K562 (cell line): ENCODE data around the gene LRRC10B. TPM values are rescaled to one million over a fixed set of nuclear protein-coding genes. Genes with fewer than 3 reads are reported as not detected.
A peak's percentile ranks its signal among the peaks of the same experiment; 100 is the strongest.

ENCODE experiments used
- ATAC-seq: fragments of 200-7000 bp; cut with Tn5 transposase; 3 replicates; pipeline ENCODE4 v1.9.1; 2020; ENCODE audit warnings: moderate library complexity
- BruUV-seq: library from RNA; stranded (reverse); fragments of 400-500 nt; replicated peaks from 2 replicates; lab custom pipeline; 2021; lab: Mats Ljungman, UMichigan
- CTCF ChIA-PET: fragments of 300-600 bp; formaldehyde crosslinking; extraction: SDS; loops from one replicate; lab custom pipeline; 2021; ENCODE audit warnings: low intra/inter-chr PET ratio; lab: Yijun Ruan, JAX
- POLR2A ChIA-PET: fragments of 300-600, 350-650 bp; sonication (Branson Sonifier 250); formaldehyde crosslinking; extraction: SDS; loops from one replicate; lab custom pipeline; 2021; ENCODE audit warnings: antibody characterized with exemption, inconsistent platforms; lab: Yijun Ruan, JAX
- DNase-seq, 4 experiments: peaks; one replicate each; pipeline versions ENCODE4 v3.0.0 to v3.0.0-alpha.2; 2011 to 2018; ENCODE audit warnings: low spot score in 3 of 4, mixed read lengths in 3 of 4; ENCODE audit errors: extremely low read depth in 1 of 4
- FAIRE-seq: peaks from 2 replicates; lab custom pipeline; 2011; peaks lifted over from hg19 to GRCh38; lab: Jason Lieb, UNC
- H2AFZ ChIP-seq: 2 replicates; pipeline ENCODE4 v1.6.0; 2011; ENCODE audit warnings: low read depth, low read length, control low read depth, inconsistent platforms
- H3K27ac ChIP-seq: fragments of 200-600 bp; 3 replicates; pipeline ENCODE4 v1.8.0; 2011; ENCODE audit warnings: low read depth, mild to moderate bottlenecking, control low read depth, inconsistent platforms, low read length, moderate library complexity, mixed read lengths; ENCODE audit errors: extremely low read depth
- H3K27me3 ChIP-seq, 2 experiments: fragments of 300-600 bp in 1 of 2; 2 replicates in 1 of 2; 3 replicates in 1 of 2; pipeline versions ENCODE4 v1.6.0 to v1.8.0; 2011; ENCODE audit warnings: inconsistent platforms in 2 of 2, low read length in 2 of 2, mild to moderate bottlenecking in 1 of 2, mixed read lengths in 1 of 2, moderate library complexity in 1 of 2; ENCODE audit not compliant: control insufficient read depth in 2 of 2, insufficient read depth in 2 of 2
- H3K36me3 ChIP-seq: fragments of 300-600 bp; 3 replicates; pipeline ENCODE4 v1.8.0; 2011; ENCODE audit warnings: mild to moderate bottlenecking, low read length, inconsistent platforms; ENCODE audit not compliant: control insufficient read depth, insufficient read depth
- H3K4me1 ChIP-seq, 2 experiments: fragments of 200-600 bp in 1 of 2; replicated peaks in 1 of 2; 2 replicates in 1 of 2; 3 replicates in 1 of 2; pipeline versions ENCODE4 v1.5.1 to v1.8.0; 2011; ENCODE audit warnings: inconsistent platforms in 2 of 2, low read length in 2 of 2, mild to moderate bottlenecking in 1 of 2, mixed read lengths in 1 of 2, moderate library complexity in 1 of 2; ENCODE audit not compliant: control insufficient read depth in 2 of 2, insufficient read depth in 2 of 2
- H3K4me2 ChIP-seq: 2 replicates; pipeline ENCODE4 v1.6.1; 2011; ENCODE audit warnings: low read length, control low read depth, inconsistent platforms, mixed read lengths; ENCODE audit not compliant: insufficient read depth
- H3K4me3 ChIP-seq: fragments of 200-600 bp; sonication (generic), shearing (Covaris generic); 2 replicates; pipeline ENCODE4 v1.5.1; 2016; ENCODE audit warnings: control low read depth, inconsistent platforms
- H3K79me2 ChIP-seq: fragments of 200-600 bp; 3 replicates; pipeline ENCODE4 v1.8.0; 2011; ENCODE audit warnings: low read length, inconsistent platforms; ENCODE audit not compliant: control insufficient read depth, insufficient read depth
- H3K9ac ChIP-seq, 2 experiments: 2 replicates each; pipeline versions ENCODE4 v1.6.0 to v1.6.1; 2011; ENCODE audit warnings: low read depth in 2 of 2, low read length in 2 of 2, control low read depth in 1 of 2, inconsistent platforms in 1 of 2, mild to moderate bottlenecking in 1 of 2, mixed read lengths in 1 of 2; ENCODE audit not compliant: insufficient read depth in 1 of 2
- H3K9me1 ChIP-seq: one replicate; pipeline ENCODE4 v1.6.0; 2011; ENCODE audit warnings: inconsistent platforms, mild to moderate bottlenecking, low read length, moderate library complexity; ENCODE audit not compliant: control insufficient read depth, insufficient read depth
- H3K9me3 ChIP-seq: replicated peaks from 2 replicates; pipeline ENCODE4 v1.5.1; 2011; ENCODE audit warnings: low read depth, low read length, inconsistent platforms; ENCODE audit not compliant: control insufficient read depth, insufficient read depth
- H4K20me1 ChIP-seq: replicated peaks from 2 replicates; pipeline ENCODE4 v1.6.1; 2011; ENCODE audit warnings: low read length, inconsistent platforms, mixed read lengths; ENCODE audit not compliant: control insufficient read depth, insufficient read depth
- DPF2 ChIP-seq: fragments of 450-650 bp; IDR thresholded peaks from 2 replicates; pipeline ENCODE4 v1.6.1; 2016
- EGR1 ChIP-seq: fragments of 450-650 bp; conservative IDR thresholded peaks from 2 replicates; pipeline ENCODE4 v1.6.1; 2017; ENCODE audit warnings: mild to moderate bottlenecking
- WGBS: fragments of 100-300 bp; shearing (Covaris generic); methylation state at CpG from one replicate; pipeline ENCODE4 v1.1.6; 2016; ENCODE audit warnings: low coverage, mixed read lengths; ENCODE audit not compliant: insufficient coverage; ENCODE audit errors: missing lambda C conversion rate; 5-methylcytosine and 5-hydroxymethylcytosine counted together
- in situ Hi-C: fragments of 300-500 bp; cut with MboI; formaldehyde crosslinking; loops from 4 replicates; pipeline ENCODE4 v1.15.0; 2018; ENCODE audit warnings: inconsistent platforms, mixed read lengths
- intact Hi-C: fragments of 100-400 bp; cut with micrococcal nuclease; formaldehyde crosslinking; loops from 2 replicates; pipeline ENCODE4 v1.14.2; 2022
- polyA plus RNA-seq, 8 experiments: library from polyadenylated mRNA; depleted of rRNA in 4 of 8; stranded (reverse) in 5 of 8; unstranded in 3 of 8; fragments of >200 nt; fragmentation: Nextera tagmentation in 2 of 8; fragmentation: Illumina TruSeq in 1 of 8; extraction: Ambion mirVana in 2 of 8; extraction: Trizol in 1 of 8; gene quantifications; 2 replicates each; pipeline versions ENCODE4 v1.2.1 to v1.2.3, GENCODE V29; 2011 to 2014; ENCODE audit warnings: inconsistent platforms in 1 of 8, missing spikeins in 1 of 8
- total RNA-seq, 7 experiments: library from RNA; depleted of rRNA in 6 of 7; stranded (reverse); fragments of >200 nt in 6 of 7; fragmentation: Illumina TruSeq in 2 of 7; extraction: Trizol in 2 of 7; gene quantifications; 2 replicates each; pipeline versions ENCODE4 v1.2.1 to v1.2.3, GENCODE V29; 2011 to 2021; ENCODE audit warnings: low replicate concordance in 1 of 7

The LRRC10B gene
- total and polyA plus RNA-seq, 9 of the 15 experiments (the other 6 are each of a cell fraction or from before 2014, with no cell fraction given), result 0.11 TPM; not detected in 8

DNA sequence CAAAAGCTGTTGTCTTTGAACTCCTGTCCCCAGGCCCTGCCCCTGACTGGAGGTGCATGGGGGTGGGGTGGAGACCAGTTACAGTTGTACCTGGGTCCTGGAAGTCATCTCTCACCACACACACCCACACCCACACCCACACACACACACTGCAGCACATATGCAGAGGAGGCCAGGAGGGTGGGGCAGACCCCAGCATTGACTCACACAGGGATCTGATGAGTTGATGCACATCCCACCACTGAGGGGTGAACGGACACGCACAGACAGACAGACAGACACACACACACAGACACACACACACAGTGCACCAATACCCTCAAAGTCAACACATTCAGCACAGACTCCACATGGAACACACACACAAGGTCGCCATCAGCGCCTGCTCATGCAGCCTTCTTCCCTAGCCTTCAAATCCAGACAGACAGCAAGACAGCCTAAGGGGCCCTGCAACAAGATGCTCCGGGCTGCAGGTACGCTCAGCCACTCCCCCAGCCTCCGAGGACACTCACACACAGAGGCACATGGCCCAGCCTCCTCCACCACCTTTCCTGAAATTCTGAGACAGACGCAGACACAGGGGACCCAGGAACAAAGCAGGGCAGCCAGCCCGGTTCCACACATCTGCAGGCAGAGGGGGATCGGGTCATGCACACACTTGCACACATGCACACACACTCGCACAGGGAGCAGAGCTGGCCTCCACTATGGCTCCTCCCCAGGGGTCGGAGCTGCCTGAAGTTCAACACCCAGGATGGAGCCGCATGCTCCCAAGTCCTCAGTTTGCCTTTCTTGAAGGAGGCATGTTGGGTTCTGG lies 45.8 kb downstream of the LRRC10B start:
- in situ Hi-C loops, result no loop called here
- no TSS peak for BruUV-seq
- peak overlapping the region in 1 of 2 experiments; percentile 35; a peak in 1 of 4 replicates for H3K9ac ChIP-seq
- H3K27me3 ChIP-seq, result peaks cover 9 to 68% of the 10 kb centered on the region in 2 experiments; a peak in 4 of 5 replicates
- no peaks in the 10 kb centered on the region for H3K36me3 ChIP-seq
- ChIA-PET POLR2A (interaction anchor here (1.5 kb wide), 1 partner anchor 13 kb away, joined by 5 read pairs; no protein-coding TSS in a partner anchor), CTCF (no interaction called here)
- no peak overlapping the region for H2AFZ ChIP-seq
- ATAC-seq (peak; percentile 22; the same call in 1 of the 3 replicates), DNase-seq (peak in 2 of 4 experiments; percentile 44 to 51), FAIRE-seq (no peak)
- peaks cover 0 to 40% of the 10 kb centered on the region in 2 experiments; a peak in 4 of 5 replicates for H3K4me1 ChIP-seq
- H4K20me1 ChIP-seq, result peaks cover 11% of the 10 kb centered on the region; the same call in 1 of the 2 replicates
- H3K4me3 ChIP-seq, result no peak overlapping the region
- TF ChIP-seq EGR1, result peak; percentile 49; the same call in 1 of the 2 replicates
- no peak for TF ChIP-seq DPF2
- H3K27ac ChIP-seq, result no peak overlapping the region
- H3K9me3 ChIP-seq, result no peaks in the 10 kb centered on the region
- 5% methylated on average over 13 of the region's 13 CpGs for WGBS
- H3K9me1 ChIP-seq, result no peaks in the 10 kb centered on the region
- intact Hi-C loops, result no loop called here
- H3K79me2 ChIP-seq, result no peaks in the 10 kb centered on the region
- no peak overlapping the region for H3K4me2 ChIP-seq
